ENCODE results near the gene SREBF2. TPM values are rescaled to one million over a fixed set of nuclear protein-coding genes. Genes with fewer than 3 reads are reported as not detected.

The SREBF2 gene
- total and polyA plus RNA-seq, 2 donors (not counting 3 experiments of a cell fraction or from before 2014, with no cell fraction given) = 101 to 136 TPM

GRCh38 chr22:41933411-41934177 lies 100.7 kb downstream of the SREBF2 start:
- FAIRE-seq (no peak), DNase-seq (ENCODE audit: low read depth, low spot score) (no peak)
- H3K4me1 ChIP-seq (ENCODE audit: control insufficient read depth, extremely low read depth, insufficient read depth, low read length) = no peaks in the 10 kb centered on the region
- H3K4me3 ChIP-seq (replicated peaks in 1 of 3; ENCODE audit: insufficient read depth in 1 of 3, low read depth in 1 of 3, low read length in 3 of 3) = no peak overlapping the region
- dilution Hi-C loops (cut with MboI; ENCODE audit: extremely low pct_ligation_motif_present, low sequenced_read_pairs) = no loop called here
- H2AFZ ChIP-seq (ENCODE audit: low read depth, low read length) = no peak overlapping the region
- H3K9ac ChIP-seq (replicated peaks; ENCODE audit: extremely low read depth, insufficient read depth, low read length) = no peak overlapping the region
- TF ChIP-seq POLR2AphosphoS5 (IDR thresholded peaks at IDR 0.05; ENCODE audit: insufficient read depth, low read depth, low read length) (no peak), GATA2 (IDR thresholded peaks at IDR 0.05; ENCODE audit: insufficient read depth, insufficient read length, low read depth, low read length) (no peak), MAX (IDR thresholded peaks at IDR 0.05; ENCODE audit: insufficient read depth, insufficient read length) (no peak), POLR2A (IDR thresholded peaks at IDR 0.05; ENCODE audit: low read depth, low read length) (no peak), CTCF (IDR thresholded peaks at IDR 0.05; ENCODE audit: extremely low read depth in 1 of 2, insufficient read depth in 1 of 2, low read depth in 1 of 2, low read length in 2 of 2) (no peak), JUN (IDR thresholded peaks at IDR 0.05; ENCODE audit: borderline replicate concordance, insufficient read depth, insufficient read length, low read depth) (no peak)
- no peaks in the 10 kb centered on the region for H3K79me2 ChIP-seq (ENCODE audit: control insufficient read depth, insufficient read depth, low read length)
- ChIA-PET POLR2A (no interaction called here), CTCF (interaction anchor here (1.3 kb wide), 1 partner anchor 8 kb away, joined by 4 read pairs; no protein-coding TSS in a partner anchor)
- H3K9me1 ChIP-seq (replicated peaks; ENCODE audit: control insufficient read depth, extremely low read depth, insufficient read depth, low read length) = no peaks in the 10 kb centered on the region
- H4K20me1 ChIP-seq (replicated peaks; ENCODE audit: control insufficient read depth, extremely low read depth, insufficient read depth, low read length) = no peaks in the 10 kb centered on the region
- no peaks in the 10 kb centered on the region for H3K9me3 ChIP-seq (replicated peaks; ENCODE audit: control insufficient read depth, insufficient read depth, low read length)
- H3K27me3 ChIP-seq (ENCODE audit: control insufficient read depth in 2 of 2, insufficient read depth in 2 of 2, low read length in 2 of 2) = no peaks in the 10 kb centered on the region
- intact Hi-C loops (cut with micrococcal nuclease) = no loop called here
- no peak overlapping the region for H3K4me2 ChIP-seq (ENCODE audit: insufficient read depth, low read length)
- H3K27ac ChIP-seq (ENCODE audit: insufficient read depth, low read depth, low read length) = no peak overlapping the region
- peaks cover 0 to 2% of the 10 kb centered on the region in 2 experiments for H3K36me3 ChIP-seq (ENCODE audit: control insufficient read depth in 2 of 2, extremely low read depth in 1 of 2, insufficient read depth in 2 of 2, low read length in 2 of 2)
- BruUV-seq (replicated peaks) = no TSS peak

All from endothelial cell of umbilical vein (primary cell).